ENCODE measurements around the gene AUNIP.

AUNIP gene

DNA sequence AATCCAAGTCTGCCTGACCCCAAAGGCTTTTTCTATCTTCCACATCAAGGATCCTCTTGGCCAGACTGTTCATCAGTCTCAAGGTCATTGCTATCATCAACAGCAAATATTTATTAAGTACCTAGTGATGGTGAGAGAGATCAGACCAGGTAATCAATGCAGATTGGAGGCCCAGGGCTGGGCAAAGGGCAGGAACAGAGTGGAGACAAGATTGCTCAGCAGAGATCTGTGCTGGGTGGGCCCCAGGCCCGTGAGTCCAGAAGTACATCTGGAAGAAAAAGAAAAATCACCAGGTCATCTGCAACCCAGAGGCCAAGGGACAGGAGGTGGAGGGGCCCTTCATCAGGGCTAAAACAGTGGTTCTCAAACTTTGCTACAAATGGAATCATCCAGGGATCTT lies 26.3 kb upstream of the AUNIP start:
- DNase-seq: no peak

DNA sequence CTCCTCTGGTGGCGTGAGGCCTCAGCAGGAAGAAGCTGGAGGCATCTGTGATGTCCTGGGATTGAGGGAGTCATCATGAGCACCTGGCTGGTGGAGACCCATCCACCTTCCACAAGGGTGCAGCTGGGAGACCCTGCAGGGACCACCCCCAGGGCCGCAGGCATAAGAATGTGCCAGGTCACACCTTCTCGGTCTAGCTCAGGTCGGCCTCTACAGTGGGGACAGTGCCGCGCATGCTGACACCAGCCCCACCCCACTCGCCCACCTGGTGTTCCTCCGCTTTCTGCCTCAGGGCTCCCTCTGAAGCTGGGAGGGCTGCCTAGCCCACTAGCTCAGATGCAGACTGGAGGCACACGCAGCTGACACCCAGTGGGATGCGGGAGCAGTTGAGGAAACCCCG lies 22.0 kb upstream of the AUNIP start:
- no peak for DNase-seq

DNA sequence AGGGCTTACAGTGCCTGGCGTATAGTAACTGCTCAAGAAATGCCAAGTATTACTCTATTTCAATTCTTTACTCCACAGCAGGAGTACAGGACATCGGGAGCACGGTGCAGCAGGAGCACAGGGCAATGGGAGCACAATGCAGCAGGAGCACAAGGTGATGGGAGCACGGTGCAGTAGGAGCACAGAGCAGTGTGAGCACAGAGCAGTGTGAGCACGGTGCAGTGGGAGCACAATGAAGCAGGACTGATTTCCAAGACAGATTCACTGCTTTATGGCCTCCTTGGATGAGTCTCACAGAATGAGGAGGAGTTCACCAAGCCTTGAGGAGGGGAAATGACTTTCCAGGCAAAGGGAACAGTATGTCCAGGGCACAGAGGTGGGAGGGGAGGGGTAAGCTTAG lies 21.3 kb upstream of the AUNIP start:
- no peak for DNase-seq

DNA sequence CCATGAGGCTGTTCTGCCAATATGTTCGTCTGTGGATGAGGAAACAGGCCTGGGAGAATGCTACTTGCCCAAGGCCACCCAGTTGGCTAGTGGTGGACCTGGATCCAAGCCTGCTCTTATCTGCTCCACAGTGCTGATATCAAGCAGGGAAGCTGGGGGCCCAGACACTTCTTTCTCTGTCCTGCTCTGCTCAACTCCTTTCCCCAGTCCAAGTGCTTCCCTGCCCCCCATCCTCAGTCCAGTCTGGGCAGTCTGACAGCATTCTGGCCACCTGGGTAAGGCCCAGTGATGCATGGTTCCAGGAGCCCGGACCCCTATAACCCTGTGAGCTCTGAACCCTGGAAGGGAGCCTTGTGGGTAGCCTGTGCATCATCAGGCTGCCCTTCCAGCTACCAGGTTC lies 20.4 kb upstream of the AUNIP start:
- DNase-seq: no peak

DNA sequence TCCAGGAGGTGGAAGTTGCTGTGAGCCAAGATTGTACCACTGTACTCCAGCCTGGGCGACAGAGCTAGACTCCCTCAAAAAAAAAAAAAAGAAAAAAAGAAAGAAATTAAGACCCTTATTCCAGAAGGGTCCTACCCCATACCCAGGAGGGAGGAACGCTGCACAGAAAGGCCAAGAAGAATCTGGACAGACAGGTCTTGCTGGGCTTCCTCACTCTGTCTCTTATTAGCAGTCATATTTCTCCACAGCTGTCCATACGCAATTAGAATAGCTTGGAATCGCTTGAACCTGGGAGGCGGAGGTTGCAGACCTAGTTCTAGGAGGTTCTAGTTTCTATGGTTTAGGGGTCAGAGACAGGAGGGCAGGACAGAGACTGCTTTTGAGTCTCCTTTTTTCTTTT lies 19.4 kb upstream of the AUNIP start:
- no peak for DNase-seq

DNA sequence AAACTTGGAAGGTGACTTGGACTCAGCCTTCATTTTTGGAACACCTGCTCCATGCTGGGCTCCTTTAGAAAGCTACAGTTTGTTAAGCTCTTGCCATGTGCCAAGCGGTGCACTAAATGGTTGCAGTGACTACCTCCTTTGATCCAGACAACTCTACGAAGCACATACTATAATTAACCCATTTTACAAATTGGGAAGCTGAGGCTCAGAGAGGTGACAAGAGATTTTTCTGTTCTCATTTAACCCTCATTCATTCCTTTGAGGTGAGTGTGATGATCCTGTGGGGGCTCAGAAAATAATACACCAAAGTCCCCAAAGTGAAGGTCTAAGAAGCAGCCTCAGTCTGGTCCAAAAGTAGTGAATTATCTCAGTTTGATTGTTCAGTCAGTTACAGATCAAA lies 17.9 kb upstream of the AUNIP start:
- DNase-seq: no peak

DNA sequence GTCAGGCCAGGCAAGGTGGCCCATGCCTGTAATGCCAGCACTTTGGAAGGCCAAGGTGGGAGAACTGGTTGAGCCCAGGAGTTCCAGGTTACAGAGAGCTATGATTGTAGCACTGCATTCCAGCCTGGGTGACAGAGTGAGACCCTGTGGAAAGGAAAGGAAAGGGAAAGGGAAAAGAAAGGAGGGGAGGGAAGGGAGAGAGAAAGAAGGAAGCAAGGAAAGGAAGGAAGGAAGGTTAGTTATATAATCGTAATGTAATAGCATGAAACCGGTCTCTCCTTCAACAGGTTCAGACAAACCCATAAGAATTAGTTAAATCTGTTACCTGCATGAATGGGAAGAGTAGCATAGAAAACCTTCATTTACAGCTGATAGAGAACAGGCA lies 17.4 kb upstream of the AUNIP start:
- no peak for DNase-seq

DNA sequence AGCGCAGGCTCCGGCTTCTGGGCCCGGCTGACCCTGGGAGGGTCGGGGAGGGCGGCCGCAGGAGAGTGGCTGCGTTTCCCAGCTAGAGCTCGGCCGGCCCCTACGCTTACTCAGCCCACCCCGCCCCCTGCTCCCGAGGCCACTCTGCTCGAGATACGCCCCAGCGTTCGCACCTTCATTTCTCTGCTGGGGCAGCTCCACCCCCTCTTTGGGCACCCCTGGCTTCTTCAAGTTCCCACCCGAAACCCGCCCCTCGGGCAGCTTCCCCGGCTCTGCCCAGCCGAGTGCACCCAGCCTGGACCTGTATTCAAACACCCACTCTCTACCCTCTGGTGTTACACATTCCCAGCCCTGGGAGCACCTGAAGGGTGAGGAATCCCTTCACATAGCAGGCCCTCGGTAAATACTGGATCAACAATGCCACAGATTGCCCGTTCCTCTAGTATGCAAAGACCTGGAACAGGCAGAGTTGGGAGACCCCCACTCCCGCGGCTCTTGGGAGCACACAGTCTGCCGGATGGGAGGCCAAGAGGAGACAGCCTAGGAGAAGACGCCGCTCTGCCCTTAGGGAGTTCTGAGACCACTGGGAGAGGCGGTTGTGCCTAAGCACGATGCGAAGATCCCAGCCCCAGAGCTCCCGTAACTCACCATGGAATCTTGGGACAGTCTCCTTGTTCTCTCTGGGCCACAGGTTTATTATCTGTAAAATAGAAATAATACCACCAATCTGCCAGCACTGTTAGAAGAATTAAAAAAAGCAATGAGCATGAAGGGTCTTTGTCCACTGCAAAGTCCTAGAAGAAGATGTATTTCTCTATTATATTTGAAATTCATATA lies 16.8 kb upstream of the AUNIP start:
- no peak for DNase-seq

DNA sequence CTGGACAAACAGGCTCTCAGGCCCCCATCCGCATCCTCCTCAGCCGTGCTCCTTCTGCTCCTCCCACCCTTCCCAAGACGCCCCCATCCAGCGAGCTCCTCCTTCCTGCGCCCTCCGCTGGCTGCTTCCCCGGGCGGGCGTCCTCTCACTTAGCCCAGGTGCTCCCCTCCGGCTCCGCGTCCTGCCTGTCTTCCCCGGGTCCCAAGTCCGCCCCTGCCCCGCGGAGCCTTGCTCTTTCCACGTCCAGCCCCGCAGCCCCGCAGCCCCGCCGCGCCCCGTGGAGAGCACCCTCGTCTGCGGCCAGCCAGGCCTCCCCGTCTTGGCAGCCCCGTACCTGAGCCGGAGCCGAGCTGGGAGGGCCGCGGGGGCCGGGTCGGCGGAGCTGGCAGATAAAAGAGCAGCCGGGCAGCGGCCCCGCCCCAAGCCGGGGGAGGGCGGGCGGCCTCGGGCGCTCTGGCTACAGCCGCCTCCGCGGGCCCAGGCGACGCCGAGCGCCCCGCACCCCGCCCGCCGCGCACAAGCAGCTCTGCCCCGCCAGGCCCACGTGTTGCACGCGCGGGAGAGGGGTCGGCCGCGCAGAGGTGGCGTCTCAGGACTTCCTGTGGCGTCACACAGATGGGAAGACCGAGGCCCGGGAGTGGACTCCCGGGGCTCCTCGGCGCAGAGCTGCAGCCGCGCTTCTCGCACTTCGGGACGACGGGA lies 16.0 kb upstream of the AUNIP start, which contains the start of gene PAQR7:
PAQR7 (minus strand) TSS at position 555 of the 702 bp plus-strand sequence. CDS start 11,869 bp downstream, outside the sequence.
- peak; percentile 81 for DNase-seq

DNA sequence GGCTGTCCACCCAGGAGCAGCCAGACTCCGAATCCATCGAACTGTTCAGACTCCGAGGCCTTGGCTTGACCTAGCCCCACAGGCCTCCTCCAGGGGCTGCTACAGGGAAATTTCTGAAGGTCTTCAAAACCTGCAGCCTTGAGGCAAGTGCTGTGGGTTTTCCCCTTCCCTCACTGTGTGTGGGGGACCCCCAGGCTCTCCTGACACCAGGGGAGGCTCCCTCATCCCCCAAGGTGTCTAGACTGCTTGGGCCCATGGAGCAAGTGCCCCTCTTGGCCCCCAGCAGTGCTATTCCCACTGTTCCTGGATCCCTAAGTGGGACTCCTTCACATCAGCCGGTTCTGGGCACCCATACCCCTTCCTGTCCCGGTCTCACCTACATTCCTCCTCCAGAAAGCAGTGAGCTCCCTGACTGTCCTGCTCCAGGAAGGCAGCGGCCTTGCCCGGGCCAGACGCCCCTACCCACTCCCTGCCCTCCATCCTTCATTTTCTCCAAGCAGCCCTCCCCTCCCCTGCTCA lies 15.4 kb upstream of the AUNIP start:
- DNase-seq: no peak

DNA sequence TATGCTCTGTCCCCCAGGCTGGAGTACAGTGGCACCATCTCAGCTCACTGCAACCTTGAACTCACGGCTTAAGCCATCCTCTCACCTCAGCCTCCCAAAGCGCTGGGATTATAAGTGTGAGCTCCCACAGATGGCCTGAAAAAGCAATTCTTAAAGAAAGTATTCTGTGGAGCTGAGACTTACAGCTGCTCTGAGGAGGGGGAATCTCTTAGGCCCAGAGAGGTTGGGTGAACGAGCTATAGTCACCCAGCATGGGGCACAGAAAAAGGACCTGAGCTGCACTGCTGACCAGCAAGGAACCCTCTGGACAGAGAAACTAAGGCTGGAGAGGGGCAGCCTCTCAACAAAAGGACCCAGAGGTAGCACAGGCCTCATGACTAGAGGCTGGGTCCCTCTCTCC lies 15.0 kb upstream of the AUNIP start:
- no peak for DNase-seq

DNA sequence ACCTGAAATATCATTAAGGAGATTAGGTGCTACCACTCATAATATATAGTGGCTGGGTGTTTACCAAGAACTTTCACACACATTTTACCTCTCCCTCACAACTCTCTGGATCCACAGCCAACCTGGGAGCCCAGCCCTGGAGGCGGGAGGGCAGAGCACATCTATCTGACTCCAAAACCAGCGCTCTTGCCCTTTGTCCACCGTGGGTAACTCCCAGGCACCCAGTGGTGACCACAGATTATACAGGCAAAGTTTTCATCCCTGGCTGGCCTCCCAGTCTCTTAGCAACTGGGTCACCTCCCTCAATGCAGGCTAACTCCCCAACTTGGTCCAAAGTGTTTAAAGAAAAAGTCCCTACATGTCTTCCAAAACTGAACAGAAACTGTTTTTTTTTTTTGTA lies 13.9 kb upstream of the AUNIP start:
- no peak for DNase-seq

DNA sequence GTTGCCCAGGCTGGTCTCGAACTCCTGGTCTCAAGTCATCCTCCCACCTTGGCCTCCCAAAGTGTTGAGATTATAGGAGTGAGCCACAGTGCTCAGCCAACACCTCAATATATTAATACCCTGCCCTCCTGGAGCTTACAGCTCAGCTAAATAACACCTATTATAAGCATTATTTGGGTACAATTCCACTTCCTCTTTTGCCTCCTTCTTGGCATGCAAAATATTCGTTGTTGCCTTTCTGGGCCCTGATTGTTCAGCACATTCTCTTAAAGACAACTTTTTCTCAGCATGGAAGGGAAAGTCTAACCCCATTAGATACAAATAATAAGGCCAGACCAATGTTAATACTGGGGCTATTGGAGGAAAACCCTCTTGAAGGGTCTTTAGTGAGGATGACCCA lies 13.5 kb upstream of the AUNIP start:
- no peak for DNase-seq

DNA sequence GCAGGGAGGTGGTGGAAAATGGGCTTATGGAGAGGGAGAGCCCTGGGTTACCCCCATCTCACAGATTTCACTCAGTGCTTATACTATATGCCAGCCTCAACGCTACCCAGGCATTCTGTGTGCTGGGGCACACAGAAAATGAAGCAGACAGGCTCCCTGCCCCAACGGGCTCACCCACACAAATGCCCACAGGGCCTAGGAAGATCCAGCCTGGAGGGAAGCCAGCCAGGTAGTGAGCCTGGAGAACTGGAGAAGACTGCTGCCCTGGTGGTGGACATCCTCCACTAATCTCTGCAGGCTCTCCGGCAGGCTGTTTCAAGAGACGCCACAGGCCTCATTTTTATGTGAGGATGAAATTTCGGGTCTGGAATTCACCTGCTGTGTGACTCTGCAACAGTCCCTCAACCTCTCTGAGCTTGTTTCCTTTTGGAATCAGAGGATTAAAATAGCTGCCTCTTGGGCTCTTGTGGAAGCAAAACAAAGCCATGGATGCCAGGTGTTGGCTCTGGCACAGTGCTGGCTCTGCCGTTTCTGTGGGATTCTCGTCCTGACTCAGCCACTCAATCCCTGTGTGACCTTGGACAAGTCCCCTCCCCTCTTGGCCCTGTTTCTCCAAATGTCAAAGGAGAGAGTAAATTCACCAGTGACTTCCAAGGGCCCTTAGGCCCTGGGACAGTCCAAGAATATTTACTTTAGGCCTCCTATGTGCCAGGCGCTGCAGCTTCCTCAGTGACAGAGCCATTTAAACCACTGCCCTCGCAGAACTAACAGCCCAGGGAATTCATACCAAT lies 12.6 kb upstream of the AUNIP start:
- DNase-seq: no peak

DNA sequence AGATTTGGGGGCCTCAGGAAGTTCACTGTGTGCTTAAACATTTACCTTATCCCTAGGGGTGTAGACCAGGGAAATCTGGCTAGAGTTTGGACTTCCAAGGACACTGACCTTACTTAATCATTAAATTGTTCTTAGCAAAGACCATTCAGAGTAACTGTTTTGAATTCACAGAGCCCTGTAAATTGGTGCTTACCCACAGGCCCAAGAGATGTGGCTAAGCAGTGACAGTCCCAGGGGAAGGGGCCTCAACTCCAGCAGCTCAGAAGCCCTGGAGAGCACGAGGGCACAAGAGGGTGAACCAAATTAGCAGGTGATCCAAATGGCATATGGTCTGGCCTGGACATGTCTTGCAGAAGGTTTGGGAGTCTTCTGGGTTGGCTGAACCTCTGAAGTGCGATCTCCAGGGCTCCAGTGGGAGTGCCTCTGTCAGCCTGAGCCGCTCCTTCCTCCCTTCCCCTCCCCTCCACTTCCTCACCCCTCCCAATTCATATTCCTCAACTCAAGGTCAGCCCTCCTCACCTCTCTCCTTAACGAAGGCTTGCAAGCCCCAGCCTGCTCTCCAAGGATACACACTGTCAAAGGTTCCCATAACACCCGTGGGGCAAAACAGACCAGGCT lies 11.9 kb upstream of the AUNIP start:
- DNase-seq: no peak

DNA sequence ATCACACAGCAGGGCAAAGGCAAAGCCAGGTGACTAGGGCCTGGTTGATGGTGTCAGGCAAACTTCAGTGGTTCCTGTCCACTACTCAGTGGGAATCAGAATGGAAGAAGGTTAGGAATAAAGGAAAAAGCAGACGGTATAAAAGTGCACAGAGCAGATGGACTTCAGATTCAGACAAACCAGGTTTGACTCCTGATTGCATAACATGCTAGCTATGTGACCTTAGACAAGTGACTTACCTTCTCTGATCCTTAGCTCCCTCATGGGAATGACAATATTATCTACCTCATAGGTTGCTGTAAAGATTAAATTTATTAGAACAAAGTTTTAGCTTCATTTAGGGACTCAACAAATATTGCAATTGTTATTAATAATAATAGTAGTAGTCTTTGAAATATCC lies 11.4 kb upstream of the AUNIP start:
- no peak for DNase-seq

DNA sequence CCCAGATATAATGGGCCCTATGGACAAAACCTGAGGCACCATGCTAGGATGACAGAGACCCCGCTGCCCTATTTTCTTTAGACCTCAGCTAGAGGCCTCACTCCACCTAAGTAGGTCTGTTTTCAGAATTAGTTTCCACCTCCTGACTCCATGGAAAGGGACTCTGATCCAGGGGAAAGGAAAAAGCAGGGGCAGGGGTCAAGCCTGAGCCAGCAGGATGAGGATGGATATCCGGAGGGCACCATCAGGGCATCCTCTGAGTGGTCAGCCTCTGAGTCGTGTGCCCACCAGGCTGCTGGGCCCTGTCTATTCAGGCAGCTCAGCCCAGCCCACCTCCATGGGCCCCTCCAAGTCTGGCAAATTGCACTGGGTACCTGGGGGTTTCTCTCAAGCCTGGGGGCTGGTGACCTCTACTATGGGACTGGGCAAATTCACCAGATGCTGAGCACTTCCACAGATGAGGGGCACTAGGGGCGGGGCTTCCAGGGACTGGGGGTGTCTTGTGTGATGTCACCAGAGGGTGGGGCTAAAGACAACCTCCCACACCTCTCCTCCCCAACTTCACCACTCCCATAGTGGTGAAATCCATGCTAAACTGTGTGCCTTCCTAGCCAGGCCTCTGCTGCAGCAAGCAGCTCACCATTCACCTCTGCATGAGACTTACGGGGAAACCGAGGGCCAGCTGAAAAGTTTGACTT lies 10.8 kb upstream of the AUNIP start:
- DNase-seq: no peak

DNA sequence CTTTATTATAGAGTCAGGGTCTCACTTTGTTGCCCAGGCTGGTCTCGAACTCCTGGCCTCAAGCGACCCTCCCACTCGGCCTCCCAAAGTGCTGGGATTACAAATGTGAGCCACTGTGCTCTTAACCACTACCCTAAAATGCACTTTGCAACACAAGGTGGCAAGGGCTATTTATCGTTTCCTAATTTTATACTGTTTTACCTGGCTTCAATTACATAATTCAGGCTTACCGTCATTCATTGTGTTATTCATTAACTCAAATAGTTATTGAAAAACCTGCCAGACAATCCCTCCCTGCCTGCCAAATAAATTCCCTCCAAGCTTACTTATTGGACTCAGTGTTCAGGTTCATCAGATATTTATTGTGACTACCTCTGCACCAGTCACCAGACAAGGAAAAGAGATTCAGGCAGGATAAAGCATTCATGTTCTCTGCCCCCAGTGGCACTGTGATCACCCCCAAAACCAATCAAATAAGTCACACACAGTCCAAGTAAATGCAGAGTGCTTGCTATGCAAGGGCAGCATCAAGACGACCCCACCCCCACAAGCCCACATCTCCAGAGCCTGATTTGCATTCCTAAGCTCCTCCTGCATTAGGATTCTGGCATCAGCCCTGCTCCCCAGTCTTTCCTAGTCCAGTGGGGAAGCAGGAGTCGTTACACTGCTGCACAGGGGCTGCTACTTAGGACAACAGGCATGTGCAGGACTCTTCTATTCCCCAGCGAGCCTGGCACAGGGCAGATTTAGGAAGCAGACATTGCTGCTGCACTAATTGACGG lies 8.1 kb upstream of the AUNIP start:
- no peak for DNase-seq

DNA sequence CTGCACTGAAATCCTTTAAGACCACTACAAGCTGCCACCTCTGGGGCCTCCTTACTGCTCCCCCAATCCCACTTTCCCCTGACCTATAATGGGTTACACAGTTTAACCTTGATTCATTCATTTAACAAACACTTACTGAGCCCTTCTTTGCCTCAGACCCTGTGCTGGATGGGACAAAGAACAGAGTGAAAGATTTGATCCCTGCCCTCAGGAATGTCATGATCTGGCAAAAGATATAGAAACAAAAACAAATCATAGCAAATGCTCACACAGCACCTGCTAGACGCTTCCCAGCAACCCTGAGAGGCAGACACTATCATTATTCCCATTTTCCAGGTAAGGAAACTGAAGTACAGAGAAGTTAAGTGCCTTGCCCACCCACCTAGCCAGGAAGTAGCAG lies 7.0 kb upstream of the AUNIP start:
- DNase-seq: no peak

DNA sequence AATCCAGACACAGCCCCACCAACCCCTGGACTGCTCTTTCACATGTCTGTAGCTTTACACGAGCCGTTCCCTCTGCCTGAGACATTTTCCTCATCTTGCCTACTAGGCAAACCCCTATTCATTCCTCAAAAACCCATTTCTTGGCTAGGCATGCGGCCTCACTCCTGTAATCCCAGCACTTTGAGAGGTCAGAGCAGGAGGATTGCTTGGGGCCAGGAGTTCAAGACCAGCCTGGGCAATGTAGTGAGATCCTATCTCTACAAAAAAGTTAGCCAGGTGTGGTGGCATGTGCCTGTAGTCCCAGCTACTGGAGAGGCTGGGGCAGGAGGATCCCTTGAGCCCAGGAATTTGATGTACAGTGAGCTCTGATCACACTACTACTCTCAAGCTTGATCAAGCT lies 5.2 kb upstream of the AUNIP start:
- no peak for DNase-seq

DNA sequence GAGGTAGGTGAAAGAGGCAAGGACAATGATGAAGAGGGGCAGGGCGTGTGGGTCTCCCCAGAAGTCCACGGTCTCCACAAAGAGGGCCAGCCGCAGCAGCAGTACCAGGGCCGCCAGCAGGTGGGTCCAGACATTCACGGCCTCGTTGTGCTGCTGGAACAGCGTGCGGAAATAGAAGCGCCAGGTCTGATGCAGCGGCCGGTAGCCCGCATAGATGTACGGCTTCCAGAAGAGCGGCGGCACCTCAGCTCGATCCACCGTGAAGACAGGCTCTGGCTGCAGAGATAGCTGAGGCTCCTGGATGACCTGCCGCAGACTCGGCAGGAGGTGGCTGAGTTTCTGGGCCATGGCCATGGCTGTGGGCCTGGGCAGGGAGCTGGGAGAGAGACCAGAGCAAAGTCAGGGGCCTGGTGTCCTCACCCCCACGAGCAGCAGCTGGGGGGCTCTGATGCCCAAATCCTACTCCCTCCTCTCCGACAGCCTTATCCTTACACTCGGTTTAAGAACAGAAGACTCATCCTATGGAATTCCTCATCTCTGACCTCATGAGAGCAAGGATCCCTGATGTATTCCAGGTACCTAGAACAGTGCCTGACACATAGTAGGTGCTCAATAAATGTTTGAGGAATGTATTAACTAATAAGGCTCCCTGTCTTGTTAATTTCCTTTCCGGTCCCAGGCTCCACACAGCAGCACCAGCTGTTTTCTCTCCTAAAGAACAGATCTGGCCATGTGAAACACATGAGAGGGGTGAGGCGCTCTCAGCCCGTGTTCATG lies 4.4 kb upstream of the AUNIP start:
- no peak for DNase-seq

All from fibroblast of upper back skin (primary cell).